ENCODE measurements around the gene MAST4.

The MAST4 gene

GRCh38 chr5:66704790-66705425, 108.7 kb downstream of the MAST4 start:
- no peak for FAIRE-seq

GRCh38 chr5:66708368-66708767, 112.2 kb downstream of the MAST4 start:
- FAIRE-seq, result no peak

GRCh38 chr5:66710557-66711088, 114.4 kb downstream of the MAST4 start:
- no peak for FAIRE-seq

- FAIRE-seq, result no peak
These were observed 117.8 kb downstream of the MAST4 start for GRCh38 chr5:66713998-66714397.

- no peak for FAIRE-seq
These were observed 121.5 kb downstream of the MAST4 start for GRCh38 chr5:66717455-66718373.

GRCh38 chr5:66718374-66719002, 122.3 kb downstream of the MAST4 start:
- no peak for FAIRE-seq

GRCh38 chr5:66720780-66721179, 124.6 kb downstream of the MAST4 start:
- FAIRE-seq, result no peak

GRCh38 chr5:66722686-66723085, 126.5 kb downstream of the MAST4 start:
- FAIRE-seq, result no peak

- FAIRE-seq, result no peak
These were observed 128.4 kb downstream of the MAST4 start for GRCh38 chr5:66724349-66725139.

- FAIRE-seq, result no peak
These were observed 131.4 kb downstream of the MAST4 start for GRCh38 chr5:66727630-66728029.

- no peak for FAIRE-seq
These were observed 131.9 kb downstream of the MAST4 start for GRCh38 chr5:66728049-66728448.

GRCh38 chr5:66737096-66737495, 140.9 kb downstream of the MAST4 start:
- no peak for FAIRE-seq

- FAIRE-seq, result no peak
These were observed 141.9 kb downstream of the MAST4 start for GRCh38 chr5:66738136-66738535.

- no peak for FAIRE-seq
These were observed 142.8 kb downstream of the MAST4 start for GRCh38 chr5:66739021-66739420.

GRCh38 chr5:66739951-66740350, 143.8 kb downstream of the MAST4 start:
- no peak for FAIRE-seq

- FAIRE-seq, result no peak
These were observed 145.2 kb downstream of the MAST4 start for GRCh38 chr5:66741394-66741793.

- no peak for FAIRE-seq
These were observed 146.1 kb downstream of the MAST4 start for GRCh38 chr5:66742083-66742895.

- no peak for FAIRE-seq
These were observed 146.7 kb downstream of the MAST4 start for GRCh38 chr5:66742896-66743247.

GRCh38 chr5:66743344-66743743, 147.2 kb downstream of the MAST4 start:
- FAIRE-seq, result no peak

GRCh38 chr5:66744040-66744439, 147.8 kb downstream of the MAST4 start:
- FAIRE-seq, result no peak

- FAIRE-seq, result no peak
These were observed 149.1 kb downstream of the MAST4 start for GRCh38 chr5:66745297-66745696.

- FAIRE-seq, result no peak
These were observed 151.4 kb downstream of the MAST4 start for GRCh38 chr5:66747607-66748006.

Measured in islet of Langerhans (tissue), 1 donor.